K562 (cell line): ENCODE results near the gene RNF166. TPM values are rescaled to one million over a fixed set of nuclear protein-coding genes. Genes with fewer than 3 reads are reported as not detected.

Experiments
- BHLHE40 ChIP-seq: IDR thresholded peaks from 2 replicates; pipeline ENCODE4 v1.6.1; 2011; ENCODE audit warnings: low read length, improper control_type of control experiment
- ERF ChIP-seq: fragments of 450-650 bp; formaldehyde crosslinking; IDR thresholded peaks from 2 replicates; pipeline ENCODE4 v1.4.0; 2020; ENCODE audit warnings: mild to moderate bottlenecking, mixed read lengths
- ETV5 ChIP-seq: sonication (generic); formaldehyde crosslinking; IDR thresholded peaks from 2 replicates; pipeline ENCODE4 v1.4.0; 2020; ENCODE audit warnings: low read depth, mild to moderate bottlenecking, missing genetic modification reagents
- HMG20B ChIP-seq: fragments of 250-450 bp; sonication (Bioruptor Pico); IDR thresholded peaks from 2 replicates; pipeline ENCODE4 v1.5.0; 2021; ENCODE audit warnings: mild to moderate bottlenecking
- KDM2B ChIP-seq: fragments of 250-450 bp; sonication (Bioruptor Pico); IDR thresholded peaks from 2 replicates; pipeline ENCODE4 v1.8.0; 2021; ENCODE audit warnings: mild to moderate bottlenecking, moderate library complexity
- MECOM ChIP-seq: fragments of 250-450 bp; sonication (Bioruptor Pico); IDR thresholded peaks from 2 replicates; pipeline ENCODE4 v1.8.0; 2022; ENCODE audit warnings: inconsistent platforms
- NEUROD1 ChIP-seq: fragments of 150-350 bp; IDR thresholded peaks from 2 replicates; pipeline ENCODE4 v1.6.1; 2014; ENCODE audit warnings: borderline replicate concordance, low read length, low read depth; ENCODE audit not compliant: partially characterized antibody
- SNIP1 ChIP-seq: fragments of 450-650 bp; IDR thresholded peaks from 2 replicates; pipeline ENCODE4 v1.7.1; 2017; ENCODE audit warnings: low read depth, mild to moderate bottlenecking
- SPI1 ChIP-seq: IDR thresholded peaks from 2 replicates; pipeline ENCODE4 v1.6.1; 2011; ENCODE audit warnings: low read depth, low read length, control low read depth, borderline replicate concordance
- polyA plus RNA-seq, 8 experiments: library from polyadenylated mRNA; depleted of rRNA in 4 of 8; stranded (reverse) in 5 of 8; unstranded in 3 of 8; fragments of >200 nt; fragmentation: Nextera tagmentation in 2 of 8; fragmentation: Illumina TruSeq in 1 of 8; extraction: Ambion mirVana in 2 of 8; extraction: Trizol in 1 of 8; gene quantifications; 2 replicates each; pipeline versions ENCODE4 v1.2.1 to v1.2.3, GENCODE V29; 2011 to 2014; ENCODE audit warnings: inconsistent platforms in 1 of 8, missing spikeins in 1 of 8
- total RNA-seq, 7 experiments: library from RNA; depleted of rRNA in 6 of 7; stranded (reverse); fragments of >200 nt in 6 of 7; fragmentation: Illumina TruSeq in 2 of 7; extraction: Trizol in 2 of 7; gene quantifications; 2 replicates each; pipeline versions ENCODE4 v1.2.1 to v1.2.3, GENCODE V29; 2011 to 2021; ENCODE audit warnings: low replicate concordance in 1 of 7
- TF ChIP-seq, protein P1 (sequence below), 2 experiments: fragments of 450-650 bp; IDR thresholded peaks; 2 replicates each; pipeline ENCODE4 v1.6.1; 2018; ENCODE audit warnings: mild to moderate bottlenecking in 2 of 2, low read depth in 1 of 2; ENCODE audit not compliant: partially characterized antibody in 2 of 2
- TF ChIP-seq, protein P2 (sequence below): fragments of 250-450 bp; sonication (Bioruptor Pico); IDR thresholded peaks from 2 replicates; pipeline ENCODE4 v1.5.0; 2022; ENCODE audit warnings: mild to moderate bottlenecking

RNF166 gene
- total and polyA plus RNA-seq, 9 of the 15 experiments (the other 6 are each of a cell fraction or from before 2014, with no cell fraction given): 0.56 to 60.3 (median 19.5) TPM

GRCh38 chr16:88649924-88650748 is 56.1 kb downstream of the RNF166 start (continued):
- TF ChIP-seq, protein P1, sequence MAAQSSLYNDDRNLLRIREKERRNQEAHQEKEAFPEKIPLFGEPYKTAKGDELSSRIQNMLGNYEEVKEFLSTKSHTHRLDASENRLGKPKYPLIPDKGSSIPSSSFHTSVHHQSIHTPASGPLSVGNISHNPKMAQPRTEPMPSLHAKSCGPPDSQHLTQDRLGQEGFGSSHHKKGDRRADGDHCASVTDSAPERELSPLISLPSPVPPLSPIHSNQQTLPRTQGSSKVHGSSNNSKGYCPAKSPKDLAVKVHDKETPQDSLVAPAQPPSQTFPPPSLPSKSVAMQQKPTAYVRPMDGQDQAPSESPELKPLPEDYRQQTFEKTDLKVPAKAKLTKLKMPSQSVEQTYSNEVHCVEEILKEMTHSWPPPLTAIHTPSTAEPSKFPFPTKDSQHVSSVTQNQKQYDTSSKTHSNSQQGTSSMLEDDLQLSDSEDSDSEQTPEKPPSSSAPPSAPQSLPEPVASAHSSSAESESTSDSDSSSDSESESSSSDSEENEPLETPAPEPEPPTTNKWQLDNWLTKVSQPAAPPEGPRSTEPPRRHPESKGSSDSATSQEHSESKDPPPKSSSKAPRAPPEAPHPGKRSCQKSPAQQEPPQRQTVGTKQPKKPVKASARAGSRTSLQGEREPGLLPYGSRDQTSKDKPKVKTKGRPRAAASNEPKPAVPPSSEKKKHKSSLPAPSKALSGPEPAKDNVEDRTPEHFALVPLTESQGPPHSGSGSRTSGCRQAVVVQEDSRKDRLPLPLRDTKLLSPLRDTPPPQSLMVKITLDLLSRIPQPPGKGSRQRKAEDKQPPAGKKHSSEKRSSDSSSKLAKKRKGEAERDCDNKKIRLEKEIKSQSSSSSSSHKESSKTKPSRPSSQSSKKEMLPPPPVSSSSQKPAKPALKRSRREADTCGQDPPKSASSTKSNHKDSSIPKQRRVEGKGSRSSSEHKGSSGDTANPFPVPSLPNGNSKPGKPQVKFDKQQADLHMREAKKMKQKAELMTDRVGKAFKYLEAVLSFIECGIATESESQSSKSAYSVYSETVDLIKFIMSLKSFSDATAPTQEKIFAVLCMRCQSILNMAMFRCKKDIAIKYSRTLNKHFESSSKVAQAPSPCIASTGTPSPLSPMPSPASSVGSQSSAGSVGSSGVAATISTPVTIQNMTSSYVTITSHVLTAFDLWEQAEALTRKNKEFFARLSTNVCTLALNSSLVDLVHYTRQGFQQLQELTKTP (IDR thresholded peaks at IDR 0.05; ENCODE audit: low read depth in 1 of 2, partially characterized antibody in 2 of 2): no peak
- TF ChIP-seq BHLHE40 (no peak), MECOM (CRISPR knock-in tag) (no peak), HMG20B (CRISPR knock-in tag) (0 out of 2 replicates have a peak, but pooled peaks have one; percentile 21), ERF (CRISPR knock-in tag) (no peak; the same call in 1 of the 2 replicates), SNIP1 (no peak), SPI1 (peak; percentile 64), KDM2B (CRISPR knock-in tag) (0 out of 2 replicates have a peak, but pooled peaks have one; percentile 7), NEUROD1 (no peak), ETV5 (CRISPR knock-in tag) (peak; percentile 40; the same call in 1 of the 2 replicates)
- TF ChIP-seq, protein P2, sequence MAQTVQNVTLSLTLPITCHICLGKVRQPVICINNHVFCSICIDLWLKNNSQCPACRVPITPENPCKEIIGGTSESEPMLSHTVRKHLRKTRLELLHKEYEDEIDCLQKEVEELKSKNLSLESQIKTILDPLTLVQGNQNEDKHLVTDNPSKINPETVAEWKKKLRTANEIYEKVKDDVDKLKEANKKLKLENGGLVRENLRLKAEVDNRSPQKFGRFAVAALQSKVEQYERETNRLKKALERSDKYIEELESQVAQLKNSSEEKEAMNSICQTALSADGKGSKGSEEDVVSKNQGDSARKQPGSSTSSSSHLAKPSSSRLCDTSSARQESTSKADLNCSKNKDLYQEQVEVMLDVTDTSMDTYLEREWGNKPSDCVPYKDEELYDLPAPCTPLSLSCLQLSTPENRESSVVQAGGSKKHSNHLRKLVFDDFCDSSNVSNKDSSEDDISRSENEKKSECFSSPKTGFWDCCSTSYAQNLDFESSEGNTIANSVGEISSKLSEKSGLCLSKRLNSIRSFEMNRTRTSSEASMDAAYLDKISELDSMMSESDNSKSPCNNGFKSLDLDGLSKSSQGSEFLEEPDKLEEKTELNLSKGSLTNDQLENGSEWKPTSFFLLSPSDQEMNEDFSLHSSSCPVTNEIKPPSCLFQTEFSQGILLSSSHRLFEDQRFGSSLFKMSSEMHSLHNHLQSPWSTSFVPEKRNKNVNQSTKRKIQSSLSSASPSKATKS (CRISPR knock-in tag): no peak
